GM18907 (cell line): ENCODE measurements around the gene INO80C.

ENCODE experiments used
- ATAC-seq: cut with Tn5 transposase; IDR thresholded peaks from one replicate; pipeline ENCODE4 v1.9.1; 2021; ENCODE audit warnings: mild to moderate bottlenecking, moderate library complexity; ENCODE audit not compliant: unreplicated experiment

INO80C gene

GRCh38 chr18:35497370-35498197 lies at the start of gene INO80C:
TSS of gene INO80C (minus strand) at chr18:35497960. CDS start at chr18:35497874, 86 bp downstream.
- peak; percentile 95 for ATAC-seq

- no peak for ATAC-seq
These were observed 49.3 kb upstream of the INO80C start for GRCh38 chr18:35547008-35547605.

GRCh38 chr18:35542356-35542755 lies 44.6 kb upstream of the INO80C start:
- ATAC-seq, result no peak

- no peak for ATAC-seq
These were observed 37.5 kb upstream of the INO80C start for GRCh38 chr18:35535297-35535696.

GRCh38 chr18:35533916-35534405 lies 36.2 kb upstream of the INO80C start:
- ATAC-seq, result no peak

GRCh38 chr18:35528749-35529274 lies 31.1 kb upstream of the INO80C start:
- ATAC-seq, result no peak

- ATAC-seq, result no peak
These were observed 28.8 kb upstream of the INO80C start for GRCh38 chr18:35526495-35527059.

- ATAC-seq, result no peak
These were observed 28.2 kb upstream of the INO80C start for GRCh38 chr18:35525795-35526494.

GRCh38 chr18:35524226-35524625 lies 26.5 kb upstream of the INO80C start:
- no peak for ATAC-seq

GRCh38 chr18:35522130-35522959 lies 24.6 kb upstream of the INO80C start:
- no peak for ATAC-seq

- no peak for ATAC-seq
These were observed 23.4 kb upstream of the INO80C start for GRCh38 chr18:35521133-35521532.

GRCh38 chr18:35519148-35519899 lies 21.6 kb upstream of the INO80C start:
- ATAC-seq, result no peak

- ATAC-seq, result no peak
These were observed 20.0 kb upstream of the INO80C start for GRCh38 chr18:35517715-35518114.

GRCh38 chr18:35516789-35517188 lies 19.0 kb upstream of the INO80C start:
- no peak for ATAC-seq

- ATAC-seq, result no peak
These were observed 18.6 kb upstream of the INO80C start for GRCh38 chr18:35516351-35516750.

- no peak for ATAC-seq
These were observed 17.8 kb upstream of the INO80C start for GRCh38 chr18:35515460-35516130.

- ATAC-seq, result no peak
These were observed 17.1 kb upstream of the INO80C start for GRCh38 chr18:35514752-35515459.

GRCh38 chr18:35514283-35514682 lies 16.5 kb upstream of the INO80C start:
- no peak for ATAC-seq
